Thyroid gland (tissue), 4 donors: ENCODE measurements around the gene GADD45A.

Source experiments
- POLR2A ChIP-seq, 2 donors: fragments of 450-650 bp; IDR thresholded peaks; one replicate each; pipeline ENCODE4 v1.6.1; 2017; ENCODE audit warnings: antibody characterized with exemption in 2 of 2, mild to moderate bottlenecking in 2 of 2, moderate library complexity in 1 of 2
- TF ChIP-seq, protein P1 (sequence below), 6 experiments: fragments of 200-600 bp in 3 of 6; fragments of 450-650 bp in 3 of 6; sonication (generic) in 3 of 6; IDR thresholded peaks; one replicate each; pipeline ENCODE4 v1.5.1; 2016 to 2019; ENCODE audit warnings: antibody characterized with exemption in 6 of 6, mild to moderate bottlenecking in 2 of 6, inconsistent platforms in 1 of 6, moderate library complexity in 1 of 6

DNA sequence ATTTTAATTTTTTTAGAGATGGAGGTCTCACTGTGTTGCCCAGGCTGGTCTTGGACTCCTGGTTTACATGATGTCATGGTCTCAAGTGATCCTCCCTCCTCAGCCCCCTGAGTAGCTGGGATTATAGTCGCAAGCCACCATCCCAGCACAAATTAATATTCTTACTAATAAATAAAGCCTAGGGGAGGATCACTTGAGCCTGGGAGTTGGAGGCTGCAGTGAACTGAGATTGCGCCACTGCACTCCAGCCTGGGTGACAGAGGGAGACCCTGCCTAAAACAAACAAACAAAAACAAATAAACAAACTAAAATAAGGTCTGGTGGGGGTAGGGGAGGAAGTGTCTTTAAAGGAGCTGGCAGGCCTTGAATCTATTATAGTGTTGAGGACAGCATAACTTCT, 8.7 kb upstream of the GADD45A start:
- TF ChIP-seq, protein P1, sequence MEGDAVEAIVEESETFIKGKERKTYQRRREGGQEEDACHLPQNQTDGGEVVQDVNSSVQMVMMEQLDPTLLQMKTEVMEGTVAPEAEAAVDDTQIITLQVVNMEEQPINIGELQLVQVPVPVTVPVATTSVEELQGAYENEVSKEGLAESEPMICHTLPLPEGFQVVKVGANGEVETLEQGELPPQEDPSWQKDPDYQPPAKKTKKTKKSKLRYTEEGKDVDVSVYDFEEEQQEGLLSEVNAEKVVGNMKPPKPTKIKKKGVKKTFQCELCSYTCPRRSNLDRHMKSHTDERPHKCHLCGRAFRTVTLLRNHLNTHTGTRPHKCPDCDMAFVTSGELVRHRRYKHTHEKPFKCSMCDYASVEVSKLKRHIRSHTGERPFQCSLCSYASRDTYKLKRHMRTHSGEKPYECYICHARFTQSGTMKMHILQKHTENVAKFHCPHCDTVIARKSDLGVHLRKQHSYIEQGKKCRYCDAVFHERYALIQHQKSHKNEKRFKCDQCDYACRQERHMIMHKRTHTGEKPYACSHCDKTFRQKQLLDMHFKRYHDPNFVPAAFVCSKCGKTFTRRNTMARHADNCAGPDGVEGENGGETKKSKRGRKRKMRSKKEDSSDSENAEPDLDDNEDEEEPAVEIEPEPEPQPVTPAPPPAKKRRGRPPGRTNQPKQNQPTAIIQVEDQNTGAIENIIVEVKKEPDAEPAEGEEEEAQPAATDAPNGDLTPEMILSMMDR (IDR thresholded peaks at IDR 0.05) = no peak
- TF ChIP-seq POLR2A (IDR thresholded peaks at IDR 0.05) = no peak
